Right cardiac atrium (tissue), 5 donors: ENCODE results near the gene EXOSC5. TPM values are rescaled to one million over a fixed set of nuclear protein-coding genes. Genes with fewer than 3 reads are reported as not detected.
"Not testable (repeated sequence)": the region's sequence is repeated elsewhere in the genome, so short reads cannot be mapped to it uniquely, and the experiment has no call there.

Source experiments
- ATAC-seq, 2 donors: fragments of 200-7000 bp; cut with Tn5 transposase; one replicate each; pipeline versions ENCODE4 v1.8.0 to v1.9.1; 2020; ENCODE audit warnings: moderate library complexity in 2 of 2, mild to moderate bottlenecking in 1 of 2
- DNase-seq, 3 donors: peaks; one replicate each; pipeline ENCODE4 v3.0.0-alpha.2; 2020
- H3K27ac ChIP-seq: one replicate; pipeline ENCODE4 v1.5.1; 2013; ENCODE audit warnings: mild to moderate bottlenecking, low read length, control low read depth, moderate library complexity
- H3K27me3 ChIP-seq: one replicate; pipeline ENCODE4 v1.6.1; 2013; ENCODE audit not compliant: control insufficient read depth, insufficient read depth
- H3K4me1 ChIP-seq: one replicate; pipeline ENCODE4 v1.6.1; 2013; ENCODE audit warnings: low read length; ENCODE audit not compliant: control insufficient read depth, insufficient read depth
- H3K4me3 ChIP-seq: one replicate; pipeline ENCODE4 v1.5.1; 2013; ENCODE audit warnings: low read length, control low read depth
- H3K9me3 ChIP-seq: one replicate; pipeline ENCODE4 v1.6.1; 2013; ENCODE audit warnings: low read length; ENCODE audit not compliant: control insufficient read depth
- WGBS: extraction: QIAGEN DNeasy Blood & Tissue Kit; methylation state at CpG from one replicate; pipeline ENCODE4 v1.1.7; 2013; 5-methylcytosine and 5-hydroxymethylcytosine counted together
- intact Hi-C, 4 donors: fragments of 100-400 bp; cut with DNase I; formaldehyde crosslinking; loops; one replicate each; pipeline versions ENCODE4 v1.11.0 to v1.14.0; 2022 to 2023
- polyA plus RNA-seq: library from polyadenylated mRNA; stranded (reverse); fragments of 200-250 nt; gene quantifications from one replicate; pipeline ENCODE4 v1.2.3, GENCODE V29; 2013
- total RNA-seq, 4 donors: library from RNA; stranded (reverse); fragmentation: NEBNext Ultra II Directional; extraction: Animal tissue kit (Norgen Biotek cat#: 25700); gene quantifications; one replicate each; pipeline ENCODE4 v1.2.1, GENCODE V29; 2021
- donor health status: healthy with polysubstance abuse.
- donor health status: DM: no; HTN: yes; CAD: no.
- donor health status: DM: no; HTN: no; CAD: no.
- donor health status: DM: no; HTN: yes; CAD: no; lungs with severe emphysema.
- donor health status: DM: yes; HTN: yes; CAD: no.

The EXOSC5 gene
- total and polyA plus RNA-seq, 5 donors = 8.6 to 12.6 (median 12.1) TPM

- intact Hi-C loops = loop anchor here in 1 of 4 donors (10.0 kb wide), 1 partner anchor 80 kb away; the partner anchor contains the start of gene DMAC2
- Histone ChIP-seq H3K4me1 (peaks cover 3% of the 10 kb centered on the region), H3K27me3 (no peaks in the 10 kb centered on the region), H3K9me3 (no peaks in the 10 kb centered on the region), H3K27ac (no peak overlapping the region), H3K4me3 (peak overlapping the region; percentile 93)
- ATAC-seq (no peak), DNase-seq (peak in 2 of 3 donors; percentile 66 to 69)
- WGBS = 88% methylated on average over 23 of the region's 23 CpGs
Observed at GRCh38 chr19:41354343-41354953, 42.7 kb downstream of the EXOSC5 start.

DNA sequence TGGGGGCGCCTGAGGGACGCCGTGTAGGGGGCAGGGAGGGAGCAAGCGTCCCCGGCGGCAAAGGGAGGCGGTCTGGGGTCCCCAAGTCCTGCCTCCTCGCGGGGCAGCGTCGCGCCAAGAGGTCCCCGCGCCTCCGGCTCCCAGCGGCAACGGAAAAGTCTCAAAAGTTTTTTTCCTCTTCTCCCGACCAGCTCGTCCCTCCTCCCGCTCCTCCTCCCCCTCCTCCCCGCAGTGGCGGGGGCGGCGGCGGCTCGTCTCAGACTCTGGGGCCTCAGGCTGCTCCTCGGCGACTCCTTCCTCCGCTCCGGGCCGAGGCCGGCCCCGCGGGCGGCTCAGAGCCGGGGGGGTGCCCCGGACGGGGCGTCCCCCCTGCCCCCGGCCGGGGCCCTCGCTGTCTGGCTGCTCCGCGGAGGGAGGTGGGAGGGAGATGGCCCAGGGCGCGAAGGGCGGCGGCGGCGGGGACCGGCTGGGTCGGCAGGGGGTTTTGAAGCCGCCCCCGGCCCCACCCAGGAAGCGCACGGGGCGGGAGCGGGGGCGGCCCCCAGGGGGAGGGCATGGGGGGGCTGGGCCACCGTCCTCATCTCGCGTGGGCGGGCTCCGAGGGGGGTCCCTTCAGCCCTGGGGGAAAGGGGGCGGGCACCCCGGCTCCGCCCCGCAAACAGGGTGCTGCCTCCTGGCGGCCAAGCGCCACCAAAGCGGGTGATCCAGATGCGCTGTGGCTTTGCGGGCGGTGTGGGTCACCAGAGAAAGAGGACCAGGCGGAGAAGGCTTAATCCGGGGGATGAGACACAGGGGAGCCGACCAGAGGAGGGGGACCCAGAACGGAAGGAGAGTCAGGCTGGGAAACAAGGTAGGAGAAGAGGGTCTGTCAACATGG, 43.5 kb downstream of the EXOSC5 start, which contains the start of gene TGFB1:
Gene TGFB1 (minus strand): TSS at position 457 of the 877 bp plus-strand sequence. CDS start 878 bp downstream, outside the sequence.
- H3K9me3 ChIP-seq = no peaks in the 10 kb centered on the region
- intact Hi-C loops = loop anchor here in 1 of 4 donors (10.0 kb wide), 1 partner anchor 81 kb away; the partner anchor contains the start of gene DMAC2
- peak; percentile 90 to 97 (median 96) for DNase-seq

DNA sequence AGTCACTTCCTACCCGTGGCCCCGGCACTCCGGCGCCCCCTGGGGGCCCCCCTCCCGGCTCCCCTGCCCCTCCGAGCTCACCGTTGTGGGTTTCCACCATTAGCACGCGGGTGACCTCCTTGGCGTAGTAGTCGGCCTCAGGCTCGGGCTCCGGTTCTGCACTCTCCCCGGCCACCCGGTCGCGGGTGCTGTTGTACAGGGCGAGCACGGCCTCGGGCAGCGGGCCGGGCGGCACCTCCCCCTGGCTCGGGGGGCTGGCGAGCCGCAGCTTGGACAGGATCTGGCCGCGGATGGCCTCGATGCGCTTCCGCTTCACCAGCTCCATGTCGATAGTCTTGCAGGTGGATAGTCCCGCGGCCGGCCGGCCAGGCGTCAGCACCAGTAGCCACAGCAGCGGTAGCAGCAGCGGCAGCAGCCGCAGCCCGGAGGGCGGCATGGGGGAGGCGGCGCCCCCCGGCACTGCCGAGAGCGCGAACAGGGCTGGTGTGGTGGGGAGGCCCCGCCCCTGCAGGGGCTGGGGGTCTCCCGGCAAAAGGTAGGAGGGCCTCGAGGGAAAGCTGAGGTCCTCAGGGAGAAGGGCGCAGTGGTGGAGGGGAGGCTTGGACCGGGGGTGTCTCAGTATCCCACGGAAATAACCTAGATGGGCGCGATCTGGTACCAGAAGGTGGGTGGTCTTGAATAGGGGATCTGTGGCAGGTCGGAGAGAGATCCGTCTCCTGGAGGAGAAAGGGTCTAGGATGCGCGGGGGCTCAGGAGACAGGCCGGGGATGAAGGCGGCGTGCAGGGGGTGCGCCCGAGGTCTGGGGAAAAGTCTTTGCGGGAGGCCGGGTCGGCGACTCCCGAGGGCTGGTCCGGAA, 44.3 kb downstream of the EXOSC5 start:
- DNase-seq (peak; percentile 72 to 91 (median 87)), ATAC-seq (peak; percentile 15 to 30)
- Histone ChIP-seq H3K27me3 (no peaks in the 10 kb centered on the region), H3K9me3 (no peaks in the 10 kb centered on the region), H3K4me3 (peak overlapping the region; percentile 93), H3K27ac (peak overlapping the region; percentile 79), H3K4me1 (peaks cover 3% of the 10 kb centered on the region)
- WGBS = under 1% methylated on average over 71 of the region's 71 CpGs
- intact Hi-C loops = loop anchor here in 1 of 4 donors (10.0 kb wide), 1 partner anchor 82 kb away; the partner anchor contains the start of gene DMAC2

More for the DNA sequence above, 43.5 kb downstream of the EXOSC5 start, which contains the start of gene TGFB1:
- Histone ChIP-seq H3K4me3 (peak within 1 kb of the TSS; percentile 93), H3K27me3 (no peaks in the 10 kb centered on the region), H3K27ac (peak within 1 kb of the TSS; percentile 79), H3K4me1 (peaks cover 3% of the 10 kb centered on the region)
- ATAC-seq = peak; percentile 71 to 83
- under 1% methylated on average over 78 of the region's 78 CpGs for WGBS

GRCh38 chr19:41352279-41352608, 44.9 kb downstream of the EXOSC5 start:
- intact Hi-C loops = loop anchor here in 1 of 4 donors (10.0 kb wide), 1 partner anchor 83 kb away; the partner anchor contains the start of gene DMAC2
- Histone ChIP-seq H3K4me1 (peaks cover 3% of the 10 kb centered on the region), H3K27me3 (no peaks in the 10 kb centered on the region), H3K4me3 (peak overlapping the region; percentile 93), H3K27ac (peak overlapping the region; percentile 8), H3K9me3 (no peaks in the 10 kb centered on the region)
- ATAC-seq = no peak
- 2% methylated on average over 12 of the region's 12 CpGs for WGBS
- no peak for DNase-seq

DNA sequence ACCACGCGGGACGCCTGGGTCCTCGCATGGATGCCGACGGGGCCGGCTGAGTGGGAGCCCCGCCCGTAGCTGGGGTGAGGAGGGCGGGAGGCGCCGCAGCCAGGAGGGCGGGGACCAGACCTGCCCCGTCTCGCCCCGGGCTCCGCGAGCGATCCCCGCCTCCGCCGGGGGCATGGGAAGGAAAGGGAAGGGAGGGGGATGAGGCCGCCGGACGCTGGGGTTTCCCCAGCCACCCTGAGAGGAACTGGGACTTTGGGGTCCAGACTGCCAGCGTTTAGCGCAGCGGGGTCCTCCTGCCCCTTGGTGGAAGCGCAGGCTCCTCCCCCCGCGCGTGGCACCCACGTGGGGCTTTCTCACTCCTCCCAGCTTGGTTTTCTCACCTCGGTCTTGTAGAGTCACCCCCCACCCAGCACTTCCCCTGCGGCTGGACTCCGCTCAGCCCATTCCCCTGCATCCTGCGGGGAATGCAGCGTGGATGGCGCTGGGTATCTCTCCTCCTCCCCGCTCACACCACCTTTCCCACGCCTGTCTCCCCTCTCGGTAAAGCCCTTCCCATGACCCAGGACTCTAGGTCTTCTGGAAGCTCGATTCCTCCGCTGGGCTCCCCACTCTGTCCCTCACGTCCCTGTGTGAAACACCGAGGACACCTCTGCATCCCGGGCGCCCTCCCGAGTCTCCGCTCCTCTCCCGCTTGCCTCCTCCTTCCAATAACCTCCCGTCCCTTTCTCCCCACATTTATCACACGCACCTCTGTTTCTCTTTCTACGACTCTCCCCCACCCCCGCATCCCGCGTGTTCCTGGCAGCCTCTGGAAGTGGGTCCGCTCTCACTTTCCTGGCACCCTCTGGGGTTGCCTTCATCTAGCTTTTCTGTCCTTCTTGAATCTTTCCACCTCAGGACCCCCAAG, 45.6 kb downstream of the EXOSC5 start:
- intact Hi-C loops = loop anchor here in 1 of 4 donors (10.0 kb wide), 1 partner anchor 83 kb away; the partner anchor contains the start of gene DMAC2
- WGBS = under 1% methylated on average over 58 of the region's 58 CpGs

DNA sequence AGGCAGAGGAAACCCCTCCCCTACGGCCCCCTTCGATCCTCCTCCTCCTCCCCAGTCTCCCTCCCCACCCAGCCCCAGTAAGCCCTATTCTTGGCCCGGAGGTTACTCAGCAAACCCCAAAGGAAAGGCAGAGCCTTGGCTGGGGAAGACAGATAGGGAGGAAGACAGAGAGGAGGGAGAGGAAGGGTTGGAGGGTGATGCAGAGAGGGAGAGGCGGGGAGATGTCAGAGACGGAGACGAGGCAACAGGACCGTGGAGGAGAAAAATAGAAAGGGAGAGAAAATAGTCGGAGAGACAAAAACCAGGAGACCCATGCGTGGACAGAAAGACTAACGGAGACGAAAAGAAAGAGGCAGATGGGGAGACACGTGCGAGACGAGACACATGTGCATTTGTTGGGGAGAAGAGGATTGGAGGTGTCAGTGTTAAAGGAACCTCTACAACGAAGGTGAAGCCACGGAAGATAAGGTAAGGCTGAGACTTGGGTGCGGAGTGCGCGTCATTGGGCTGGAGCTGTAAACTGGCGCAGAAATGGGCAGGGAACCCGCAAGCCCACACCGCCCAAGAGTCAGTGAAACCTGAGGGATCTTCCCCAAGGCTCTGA, 46.3 kb downstream of the EXOSC5 start:
- ATAC-seq = peak in 1 of 2 donors; percentile 10

More for the DNA sequence above, 45.6 kb downstream of the EXOSC5 start:
- Histone ChIP-seq H3K4me3 (peak overlapping the region; percentile 93), H3K9me3 (no peaks in the 10 kb centered on the region), H3K4me1 (peaks cover 3% of the 10 kb centered on the region), H3K27ac (peak overlapping the region; percentile 54), H3K27me3 (no peaks in the 10 kb centered on the region)
- ATAC-seq (peak; percentile 75 to 79), DNase-seq (peak; percentile 79 to 91 (median 90))

GRCh38 chr19:41346916-41347315, 50.2 kb downstream of the EXOSC5 start:
- peak in 1 of 3 donors; percentile 18 for DNase-seq
- intact Hi-C loops, H3K4me3 ChIP-seq, H3K4me1 ChIP-seq, H3K9me3 ChIP-seq, H3K27me3 ChIP-seq, H3K27ac ChIP-seq, ATAC-seq: not testable (repeated sequence)
- WGBS = 90% methylated on average over 9 of the region's 9 CpGs

More for the DNA sequence above, 46.3 kb downstream of the EXOSC5 start:
- H3K27ac ChIP-seq = peak overlapping the region; percentile 31
- H3K4me1 ChIP-seq = peaks cover 3% of the 10 kb centered on the region
- intact Hi-C loops = loop anchor here in 1 of 4 donors (10.0 kb wide), 1 partner anchor 84 kb away; the partner anchor contains the start of gene DMAC2
- peak overlapping the region; percentile 93 for H3K4me3 ChIP-seq
- no peaks in the 10 kb centered on the region for H3K27me3 ChIP-seq
- H3K9me3 ChIP-seq = no peaks in the 10 kb centered on the region
- peak; percentile 28 to 63 (median 43) for DNase-seq
- 8% methylated on average over 22 of the region's 22 CpGs for WGBS

GRCh38 chr19:41344162-41344561, 53.0 kb downstream of the EXOSC5 start:
- H3K4me1 ChIP-seq = no peaks in the 10 kb centered on the region
- no peak for ATAC-seq
- H3K9me3 ChIP-seq = no peaks in the 10 kb centered on the region
- no peak overlapping the region for H3K4me3 ChIP-seq
- peak in 1 of 3 donors; percentile 7 for DNase-seq
- H3K27me3 ChIP-seq = no peaks in the 10 kb centered on the region
- no peak overlapping the region for H3K27ac ChIP-seq
- WGBS = 96% methylated on average over 2 of the region's 2 CpGs
- intact Hi-C loops = no loop called here
